GM21825 (cell line): ENCODE results near the gene USE1.
"Not testable (repeated sequence)": the region's sequence is repeated elsewhere in the genome, so short reads cannot be mapped to it uniquely, and the experiment has no call there.

Experiments used
- ATAC-seq: cut with Tn5 transposase; IDR thresholded peaks from one replicate; pipeline ENCODE4 v1.9.1; 2021; ENCODE audit warnings: mild to moderate bottlenecking, moderate library complexity; ENCODE audit not compliant: unreplicated experiment

The USE1 gene

GRCh38 chr19:17215127-17215971 lies at the start of gene USE1:
USE1 (plus strand) TSS chr19:17215357; CDS start chr19:17215406, 49 bp downstream.
- ATAC-seq: peak; percentile 71

GRCh38 chr19:17165715-17166114 lies 49.4 kb upstream of the USE1 start:
- no peak for ATAC-seq

GRCh38 chr19:17170538-17171297 lies 44.4 kb upstream of the USE1 start:
- ATAC-seq: no peak

- no peak for ATAC-seq
Measured at GRCh38 chr19:17171874-17172273, 43.3 kb upstream of the USE1 start.

- no peak for ATAC-seq
Measured at GRCh38 chr19:17172624-17173345, 42.4 kb upstream of the USE1 start.

GRCh38 chr19:17178291-17178690 lies 36.9 kb upstream of the USE1 start:
- no peak for ATAC-seq

GRCh38 chr19:17180997-17181702 lies 34.0 kb upstream of the USE1 start:
- no peak for ATAC-seq

- no peak for ATAC-seq
Measured at GRCh38 chr19:17183271-17183761, 31.8 kb upstream of the USE1 start.

- peak; percentile 60 for ATAC-seq
Measured at GRCh38 chr19:17183858-17184321, 31.3 kb upstream of the USE1 start.

- peak; percentile 17 for ATAC-seq
Measured at GRCh38 chr19:17184371-17184841, 30.8 kb upstream of the USE1 start.

GRCh38 chr19:17185590-17185989 lies 29.6 kb upstream of the USE1 start:
- no peak for ATAC-seq

- not testable (repeated sequence) for ATAC-seq
Measured at GRCh38 chr19:17191736-17192135, 23.4 kb upstream of the USE1 start.

GRCh38 chr19:17192751-17193150 lies 22.4 kb upstream of the USE1 start:
- no peak for ATAC-seq

GRCh38 chr19:17194608-17195007 lies 20.5 kb upstream of the USE1 start:
- no peak for ATAC-seq

- no peak for ATAC-seq
Measured at GRCh38 chr19:17195106-17195505, 20.1 kb upstream of the USE1 start.

- no peak for ATAC-seq
Measured at GRCh38 chr19:17196610-17197009, 18.5 kb upstream of the USE1 start.

GRCh38 chr19:17197666-17198065 lies 17.5 kb upstream of the USE1 start:
- ATAC-seq: no peak

- no peak for ATAC-seq
Measured at GRCh38 chr19:17200408-17201079, 14.6 kb upstream of the USE1 start.

GRCh38 chr19:17202249-17202648 lies 12.9 kb upstream of the USE1 start:
- ATAC-seq: no peak

GRCh38 chr19:17202713-17203112 lies 12.4 kb upstream of the USE1 start:
- ATAC-seq: no peak
